Measurements from ENCODE around the gene DSTN. TPM values are rescaled to one million over a fixed set of nuclear protein-coding genes. Genes with fewer than 3 reads are reported as not detected.

The DSTN gene
- total and polyA plus RNA-seq, 2 of the 4 experiments (the other 2 are of a cell fraction), result 221 to 269 TPM

DNA sequence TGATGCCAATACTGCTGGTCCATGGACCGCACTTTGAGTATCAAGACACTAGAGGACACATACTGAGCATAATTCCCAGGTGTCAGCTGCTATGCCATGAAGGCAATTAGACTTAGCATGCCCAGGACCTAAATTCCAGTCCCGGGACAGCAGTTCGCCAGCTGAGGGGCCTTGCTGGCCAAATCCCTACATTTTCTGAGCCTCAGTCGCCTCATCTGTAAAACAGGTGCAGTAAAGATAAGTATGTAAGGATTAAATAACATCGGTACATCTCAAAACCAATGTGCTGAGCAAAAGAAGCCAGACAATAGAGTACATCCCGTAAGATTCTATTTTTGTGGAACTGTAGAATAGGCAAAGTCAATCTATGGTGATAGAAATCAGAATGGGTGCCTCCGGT is 39.7 kb upstream of the DSTN start:
- ChIA-PET POLR2A (ENCODE audit: unreplicated experiment) (no interaction called here), CTCF (no interaction called here)
- no peak overlapping the region for H3K56ac ChIP-seq (ENCODE audit: extremely low read depth, insufficient read depth, low read length)
- 0 out of 2 replicates have a peak, but pooled peaks cover 1% of the 10 kb centered on the region for H3K27me3 ChIP-seq (ENCODE audit: control insufficient read depth, insufficient read depth, low read length)
- H3K9me3 ChIP-seq (ENCODE audit: control insufficient read depth, insufficient read depth, low read length), result no peaks in the 10 kb centered on the region
- H3K4me2 ChIP-seq (ENCODE audit: low read depth, low read length), result 0 out of 2 replicates have a peak overlapping the region, but pooled peaks have one; percentile 16
- H4K20me1 ChIP-seq (ENCODE audit: insufficient read depth, low read length), result no peaks in the 10 kb centered on the region
- no peak overlapping the region for H2AFZ ChIP-seq (replicated peaks; ENCODE audit: low read length, poor library complexity)
- no peak overlapping the region for H4K8ac ChIP-seq (ENCODE audit: low read depth in 2 of 2, low read length in 2 of 2)
- no peak overlapping the region for H2AK9ac ChIP-seq (replicated peaks; ENCODE audit: low read depth, low read length, poor library complexity)
- no peaks in the 10 kb centered on the region for H3K79me1 ChIP-seq (ENCODE audit: low read depth in 1 of 2, low read length in 2 of 2)
- no peak overlapping the region for H4K91ac ChIP-seq (ENCODE audit: insufficient read depth, low read depth, low read length)
- intact Hi-C loops (cut with micrococcal nuclease), result loop anchor here (10.0 kb wide), 1 partner anchor 405 kb away; no protein-coding TSS in a partner anchor
- TF ChIP-seq, protein P1, sequence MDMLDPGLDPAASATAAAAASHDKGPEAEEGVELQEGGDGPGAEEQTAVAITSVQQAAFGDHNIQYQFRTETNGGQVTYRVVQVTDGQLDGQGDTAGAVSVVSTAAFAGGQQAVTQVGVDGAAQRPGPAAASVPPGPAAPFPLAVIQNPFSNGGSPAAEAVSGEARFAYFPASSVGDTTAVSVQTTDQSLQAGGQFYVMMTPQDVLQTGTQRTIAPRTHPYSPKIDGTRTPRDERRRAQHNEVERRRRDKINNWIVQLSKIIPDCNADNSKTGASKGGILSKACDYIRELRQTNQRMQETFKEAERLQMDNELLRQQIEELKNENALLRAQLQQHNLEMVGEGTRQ (IDR thresholded peaks at IDR 0.05; ENCODE audit: low read depth, low read length), result no peak
- no peak for TF ChIP-seq CHD1 (IDR thresholded peaks at IDR 0.05; ENCODE audit: low read depth, low read length)
- TF ChIP-seq FOS (IDR thresholded peaks at IDR 0.05; ENCODE audit: low read depth, low read length), result no peak
- TF ChIP-seq BHLHE40 (IDR thresholded peaks at IDR 0.05; ENCODE audit: low read depth, low read length), result no peak
- no peak for TF ChIP-seq MAFK (IDR thresholded peaks at IDR 0.05; ENCODE audit: low read depth, low read length)
- no peak for TF ChIP-seq NFE2L2 (IDR thresholded peaks at IDR 0.05; ENCODE audit: low read depth, low read length)
- TF ChIP-seq RFX5 (IDR thresholded peaks at IDR 0.05; ENCODE audit: low read depth, low read length), result no peak
- 0 out of 2 replicates have a peak, but pooled peaks cover 2% of the 10 kb centered on the region for H3K4me1 ChIP-seq (ENCODE audit: control insufficient read depth, insufficient read depth, low read length)
- H2BK15ac ChIP-seq (ENCODE audit: low read depth, low read length), result no peak overlapping the region
- DNase-seq, result no peak
- no peak overlapping the region for H2BK20ac ChIP-seq (ENCODE audit: low read depth, low read length)
- no peak overlapping the region for H2BK5ac ChIP-seq (ENCODE audit: low read depth, low read length, poor library complexity, severe bottlenecking)
- no peaks in the 10 kb centered on the region; the same call in 1 of the 2 replicates for H3K9me1 ChIP-seq (ENCODE audit: insufficient read depth, low read length)
- in situ Hi-C loops (cut with MboI; ENCODE audit: low sequenced_read_pairs), result no loop called here
- H4K5ac ChIP-seq (ENCODE audit: low read depth, low read length), result no peak overlapping the region
- H3K4me3 ChIP-seq (ENCODE audit: insufficient read depth, low read depth, low read length), result no peak overlapping the region
- H3K14ac ChIP-seq (replicated peaks; ENCODE audit: low read depth, low read length), result no peak overlapping the region
- ATAC-seq (ENCODE audit: low read depth), result no peak
- BruUV-seq (replicated peaks), result no TSS peak
- no peak overlapping the region for H3K9ac ChIP-seq (ENCODE audit: low read depth, low read length)
- H3K18ac ChIP-seq (ENCODE audit: low read depth, low read length), result no peak overlapping the region
- 100% methylated on average over 4 of the region's 7 CpGs; no CpG with 5 or more reads in 1 of the 2 experiments for WGBS, 2 experiments (ENCODE audit: extremely low coverage in 2 of 2, insufficient read length in 1 of 2)
- no peaks in the 10 kb centered on the region for H3K36me3 ChIP-seq (ENCODE audit: control insufficient read depth, insufficient read depth, low read length)
- H2BK120ac ChIP-seq (ENCODE audit: low read depth, low read length), result no peak overlapping the region
- no peak overlapping the region for H3K27ac ChIP-seq (ENCODE audit: insufficient read depth, low read length)
- H3K23ac ChIP-seq (ENCODE audit: low read depth, low read length), result no peak overlapping the region; the same call in 1 of the 2 replicates
- dilution Hi-C loops (cut with HindIII; ENCODE audit: low sequenced_read_pairs, unreplicated experiment), result no loop called here
- H3K4ac ChIP-seq (ENCODE audit: low read depth, low read length), result no peak overlapping the region
- H2AK5ac ChIP-seq (ENCODE audit: low read depth, low read length), result no peak overlapping the region
